Activated T-cell treated with anti-CD3 and anti-CD28 coated beads for 1 hour (primary cell): Measurements from ENCODE around the gene LY6G6C.

Experiments
- DNase-seq: peaks from one replicate; pipeline ENCODE4 v3.0.0-alpha.2; 2020; ENCODE audit warnings: low read depth

The LY6G6C gene, protein sequence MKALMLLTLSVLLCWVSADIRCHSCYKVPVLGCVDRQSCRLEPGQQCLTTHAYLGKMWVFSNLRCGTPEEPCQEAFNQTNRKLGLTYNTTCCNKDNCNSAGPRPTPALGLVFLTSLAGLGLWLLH

GRCh38 chr6:31721351-31722020, at the start of gene LY6G6C:
TSS of gene LY6G6C (minus strand) at chr6:31721746. CDS start at chr6:31721679, 67 bp downstream.
- DNase-seq = no peak

DNA sequence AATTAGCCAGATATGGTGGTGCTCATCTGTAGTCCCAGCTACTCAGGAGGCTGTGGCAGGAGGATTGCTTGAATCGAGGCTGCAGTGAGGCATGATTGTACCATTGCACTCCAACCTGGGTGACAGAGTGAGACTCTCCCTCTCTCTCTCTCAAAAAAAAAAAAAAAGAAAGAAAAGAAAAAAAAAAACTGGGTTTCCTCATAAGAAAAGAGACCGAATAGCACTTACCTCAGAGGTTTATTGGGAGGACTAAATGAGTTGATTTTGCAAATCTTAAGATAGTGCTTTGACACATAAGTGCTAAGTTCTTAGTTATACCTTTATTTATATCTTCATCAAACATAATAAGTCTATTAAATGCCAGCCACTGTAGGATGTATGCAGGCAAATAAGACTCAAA, 49.3 kb upstream of the LY6G6C start:
- no peak for DNase-seq

GRCh38 chr6:31769684-31770371, 48.3 kb upstream of the LY6G6C start:
- DNase-seq = peak; percentile 75

GRCh38 chr6:31768363-31769257, 47.1 kb upstream of the LY6G6C start:
- no peak for DNase-seq

DNA sequence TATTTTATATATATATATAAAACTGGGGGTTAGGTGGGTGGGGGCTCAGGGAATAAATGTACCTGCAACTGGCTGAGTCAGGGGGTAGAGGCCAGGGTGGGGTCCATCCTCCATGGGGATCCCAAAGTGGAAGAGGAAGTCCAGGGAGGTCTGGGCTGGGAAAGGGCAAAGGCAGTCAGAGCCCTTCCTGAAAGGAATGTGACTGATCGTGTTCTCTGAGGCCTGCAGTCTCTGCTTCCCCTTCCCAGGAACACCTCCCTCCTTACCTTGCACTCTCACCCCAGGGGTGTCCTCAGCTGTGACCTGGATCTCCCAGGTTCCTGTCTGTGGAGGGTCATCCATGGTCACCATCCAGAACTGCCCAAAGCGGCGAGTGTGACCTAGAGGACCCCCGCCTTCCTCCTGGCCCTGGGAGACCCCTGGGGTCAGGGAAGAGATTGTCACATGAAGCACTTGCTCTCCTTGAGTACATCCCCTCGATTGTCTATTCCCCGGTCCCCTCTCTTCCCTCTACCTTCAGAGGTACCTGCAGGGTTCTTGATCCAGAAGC, 45.6 kb upstream of the LY6G6C start:
- DNase-seq = no peak

DNA sequence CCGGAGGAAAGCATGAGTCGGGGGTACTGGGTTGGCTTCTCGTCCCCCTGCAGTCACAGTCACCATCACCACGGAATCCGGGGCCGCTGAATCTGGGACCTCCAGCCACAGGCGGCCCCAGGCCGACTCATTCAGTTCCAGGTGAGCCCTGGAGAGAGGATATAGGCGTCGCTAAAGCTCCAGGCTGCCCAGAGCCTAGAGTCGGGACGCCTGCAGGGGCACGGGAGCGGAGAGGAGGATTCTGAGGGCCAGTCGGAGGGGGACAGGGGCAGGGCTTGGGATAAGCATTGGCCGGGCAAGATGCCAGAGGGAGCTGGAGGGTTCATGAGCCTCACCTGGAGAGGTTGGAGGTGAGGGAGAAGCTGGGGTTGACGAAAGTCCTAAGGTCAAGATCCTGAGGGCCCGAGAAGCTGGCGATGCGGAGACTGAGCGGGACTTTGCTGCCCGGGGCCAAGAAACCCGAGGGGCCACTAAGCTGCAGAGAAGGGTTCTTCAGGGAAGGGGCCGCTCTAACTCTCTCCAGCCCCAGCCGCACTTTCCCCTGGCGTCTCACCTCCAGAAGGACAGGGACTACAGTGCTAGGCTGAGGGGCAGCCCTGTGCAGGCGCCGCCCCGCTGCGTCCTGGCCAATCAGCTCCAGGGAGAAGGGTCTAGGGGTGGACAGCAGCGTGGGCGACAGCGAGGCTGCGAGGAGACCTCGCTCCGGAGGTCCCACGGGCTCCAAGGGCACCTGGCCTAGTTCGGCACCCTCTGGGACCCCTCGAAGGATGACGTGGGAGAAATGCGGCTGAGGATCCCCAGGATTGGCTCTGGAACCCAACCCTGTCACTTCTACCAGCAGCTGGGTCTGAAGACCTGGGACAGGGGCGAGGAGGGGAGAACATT, 44.6 kb upstream of the LY6G6C start:
- no peak for DNase-seq

DNA sequence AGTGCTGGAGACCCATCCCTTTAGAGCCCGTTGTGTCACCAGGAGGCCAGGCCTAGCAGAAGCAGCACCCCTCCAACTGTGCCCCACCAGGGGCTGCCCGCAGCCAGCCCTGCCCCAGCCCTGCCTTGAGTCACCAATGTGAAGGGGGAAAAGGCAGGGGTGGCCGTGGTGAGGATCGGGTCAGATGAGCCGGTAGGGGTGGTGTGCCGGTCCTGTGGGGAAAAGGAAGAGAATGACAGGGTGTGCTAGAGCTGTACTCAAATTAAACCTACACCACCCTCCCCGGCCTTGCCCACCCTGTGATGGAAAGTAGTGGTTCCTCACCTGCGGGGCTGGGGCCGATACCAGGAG, 44.0 kb upstream of the LY6G6C start:
- no peak for DNase-seq

GRCh38 chr6:31764198-31764597, 42.7 kb upstream of the LY6G6C start:
- DNase-seq = no peak

- DNase-seq = no peak
Observed at GRCh38 chr6:31763619-31763940, 42.0 kb upstream of the LY6G6C start.

DNA sequence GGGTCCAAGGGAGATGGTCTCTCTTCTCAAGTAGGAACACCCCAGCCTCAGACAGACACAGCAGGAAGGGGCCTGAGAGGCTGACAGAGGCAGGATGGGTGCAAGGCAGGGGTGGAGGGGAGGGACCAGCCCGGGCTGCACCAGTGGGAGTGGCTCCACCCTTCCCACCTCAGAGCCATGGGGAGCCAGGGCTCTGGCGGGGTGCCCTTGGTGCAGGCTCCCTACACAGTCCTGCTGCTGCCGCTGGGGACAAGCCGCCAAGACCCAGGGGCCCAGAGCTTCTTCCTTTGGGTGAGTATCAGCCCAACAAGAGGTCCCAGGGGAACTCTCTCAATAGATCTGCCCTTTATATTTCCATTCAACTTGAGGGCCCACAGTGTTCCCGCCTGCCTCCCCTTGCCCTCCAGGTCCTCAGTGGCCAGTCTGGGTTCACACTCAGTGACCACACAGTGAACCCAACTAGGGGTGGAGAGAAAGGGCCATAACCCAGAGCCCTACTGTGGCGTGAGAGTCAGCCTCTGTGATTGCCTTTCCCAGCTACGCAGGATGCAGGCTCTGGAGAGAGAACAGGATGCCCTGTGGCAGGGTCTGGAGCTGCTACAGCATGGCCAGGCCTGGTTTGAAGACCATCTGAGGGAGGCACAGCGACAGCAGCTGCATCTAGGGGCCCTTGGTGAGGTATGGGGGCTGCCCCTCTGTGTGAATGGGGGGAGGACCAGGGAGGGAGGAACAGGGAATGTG, 41.5 kb upstream of the LY6G6C start:
- DNase-seq = no peak

DNA sequence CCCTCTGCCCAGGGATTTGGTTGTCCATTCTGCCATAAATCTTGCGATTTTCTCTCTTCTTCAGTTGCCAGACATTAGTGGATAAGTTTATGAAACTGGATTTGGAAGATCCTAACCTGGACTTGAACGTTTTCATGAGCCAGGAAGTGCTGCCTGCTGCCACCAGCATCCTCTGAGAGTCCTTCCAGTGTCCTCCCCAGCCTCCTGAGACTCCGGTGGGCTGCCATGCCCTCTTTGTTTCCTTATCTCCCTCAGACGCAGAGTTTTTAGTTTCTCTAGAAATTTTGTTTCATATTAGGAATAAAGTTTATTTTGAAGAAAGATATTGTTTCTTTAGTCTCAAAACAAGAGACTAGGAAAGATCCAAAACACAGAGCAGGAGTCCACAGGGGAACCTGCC, 40.8 kb upstream of the LY6G6C start, which contains the start of gene SAPCD1:
TSS of gene SAPCD1 (plus strand) at position 301 of the 400 bp plus-strand sequence. CDS start 399 bp downstream, outside the sequence.
- DNase-seq = no peak

DNA sequence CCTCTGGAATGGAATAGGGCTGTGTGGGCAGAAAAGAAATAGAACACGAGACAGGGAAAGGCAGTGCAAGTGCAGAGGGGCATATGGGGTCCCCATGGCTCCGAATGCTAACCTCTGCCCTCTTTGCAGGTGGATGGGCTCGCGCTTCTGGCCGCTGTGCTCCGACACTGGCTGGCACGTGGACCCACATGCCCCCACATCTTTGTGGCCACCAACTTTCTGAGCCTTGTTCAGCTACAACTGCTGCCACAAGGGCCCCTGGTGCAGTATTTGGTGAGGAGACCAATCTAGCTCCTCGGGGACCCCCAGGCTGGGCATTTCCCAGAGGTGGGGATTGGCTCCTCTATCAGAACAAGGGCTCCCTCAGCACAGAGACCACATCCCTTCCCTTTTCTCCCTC, 39.8 kb upstream of the LY6G6C start:
- DNase-seq = no peak

DNA sequence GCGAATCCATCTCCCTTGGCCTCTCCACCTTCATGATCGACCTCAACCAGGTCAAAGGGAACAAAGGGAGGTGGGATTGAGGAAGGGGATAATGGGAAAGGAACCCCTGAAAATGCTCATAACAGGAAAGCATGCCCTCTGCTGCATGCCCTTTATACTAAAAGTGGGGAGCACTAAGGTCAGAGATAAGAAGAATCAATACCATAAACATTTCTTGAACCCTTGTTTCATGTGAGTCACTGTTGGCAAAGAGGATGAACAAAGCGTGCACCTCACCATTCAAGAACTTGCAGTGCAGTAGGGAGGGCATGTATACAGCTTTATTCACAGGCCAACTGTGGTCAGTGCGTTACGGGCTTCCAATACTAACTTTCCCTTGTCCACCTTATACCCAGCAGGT, 39.2 kb upstream of the LY6G6C start:
- no peak for DNase-seq

DNA sequence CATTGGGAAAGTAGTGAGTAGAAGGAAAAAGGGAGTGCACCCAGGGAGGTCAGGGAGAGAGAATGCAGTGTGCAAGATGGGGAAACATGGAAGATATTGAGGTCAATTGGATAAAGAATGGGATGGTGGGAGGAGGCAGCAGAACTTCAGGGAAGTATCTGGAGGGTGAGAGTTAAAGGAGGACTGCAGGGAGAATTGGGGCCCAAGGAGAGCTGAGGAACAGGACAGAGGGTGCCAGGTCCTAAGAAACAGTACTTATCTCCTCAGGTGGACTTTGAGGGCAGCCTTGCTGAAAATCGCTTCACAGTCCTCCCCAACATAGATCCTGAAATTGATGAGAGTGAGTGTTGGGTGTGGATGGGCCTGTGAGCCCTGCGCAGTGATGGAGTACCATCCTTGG, 36.7 kb upstream of the LY6G6C start:
- no peak for DNase-seq

DNA sequence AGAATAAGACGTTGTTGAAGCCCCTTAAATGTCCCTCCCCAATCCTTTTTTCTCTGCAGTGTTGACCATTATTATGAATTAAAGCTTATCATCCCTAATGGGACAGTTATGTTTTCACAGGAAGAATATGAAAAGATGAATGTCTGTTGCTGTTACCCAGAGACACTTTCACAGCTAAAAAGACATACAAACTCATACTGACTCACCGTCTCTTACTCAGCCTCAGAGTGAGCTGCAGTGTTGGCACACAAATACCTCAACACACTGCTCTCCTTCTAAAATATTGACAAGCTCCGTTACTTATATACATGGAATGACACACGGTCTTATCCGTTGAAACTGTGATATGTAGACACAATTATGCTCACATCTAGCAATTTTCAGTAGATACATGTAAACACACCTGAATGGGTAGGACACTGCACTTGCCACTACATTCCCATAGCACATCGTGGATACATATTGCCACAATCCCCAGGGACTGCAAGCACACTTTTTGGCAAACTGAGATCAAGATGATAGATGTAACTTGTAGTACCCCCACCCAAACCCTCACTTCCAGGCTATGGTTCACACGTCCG, 31.3 kb upstream of the LY6G6C start:
- no peak for DNase-seq

- DNase-seq = no peak
Observed at GRCh38 chr6:31750411-31751022, 29.0 kb upstream of the LY6G6C start.

DNA sequence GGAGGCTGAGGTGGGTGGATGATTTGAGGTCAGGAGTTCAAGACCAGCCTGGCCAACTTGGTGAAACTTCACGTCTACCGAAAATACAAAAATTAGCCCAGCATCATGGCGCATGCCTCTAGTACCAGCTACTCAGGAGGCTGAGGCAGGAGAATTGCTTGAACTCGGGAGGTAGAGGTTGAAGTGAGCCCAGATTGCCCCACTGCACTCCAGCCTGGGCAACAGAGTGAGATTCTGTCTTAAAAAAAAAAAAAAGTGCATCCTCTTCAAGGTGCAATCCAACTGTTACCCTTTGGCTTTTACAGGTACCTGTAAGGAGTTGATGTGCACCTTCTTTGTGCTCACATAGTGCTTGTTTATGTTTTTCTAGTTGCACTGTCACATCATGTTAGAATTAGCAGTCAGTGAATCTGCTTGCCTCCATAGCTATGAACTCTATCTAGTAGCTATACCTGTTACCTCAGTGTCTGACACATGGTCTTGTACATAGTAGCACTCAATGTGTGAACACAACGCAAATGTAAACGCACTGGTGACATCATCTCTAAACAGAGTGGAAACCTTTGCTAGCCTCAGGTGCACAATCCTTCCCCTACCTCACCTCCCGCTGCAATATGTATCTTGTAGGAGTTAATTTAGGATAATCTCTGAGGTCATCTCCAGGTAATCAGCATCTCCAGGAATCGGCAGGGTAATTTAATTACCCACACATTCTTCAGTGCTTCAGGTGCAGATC, 27.9 kb upstream of the LY6G6C start:
- no peak for DNase-seq

- no peak for DNase-seq
Observed at GRCh38 chr6:31744422-31744821, 22.9 kb upstream of the LY6G6C start.

- DNase-seq = no peak
Observed at GRCh38 chr6:31742894-31743293, 21.3 kb upstream of the LY6G6C start.
